ENCODE measurements around the gene DPY19L3.
"Not testable (repeated sequence)": the region's sequence is repeated elsewhere in the genome, so short reads cannot be mapped to it uniquely, and the experiment has no call there.

DPY19L3 gene

GRCh38 chr19:32512498-32512897 lies 106.9 kb downstream of the DPY19L3 start:
- not testable (repeated sequence) for H3K4me3 ChIP-seq (ENCODE audit: low read length); H3K4me1 ChIP-seq (ENCODE audit: control insufficient read depth, insufficient read depth, low read length); H3K27ac ChIP-seq (ENCODE audit: low read depth, low read length); H3K36me3 ChIP-seq (ENCODE audit: control insufficient read depth, insufficient read depth, low read length); H3K27me3 ChIP-seq (ENCODE audit: control insufficient read depth, insufficient read depth, low read length); H3K9ac ChIP-seq (ENCODE audit: low read length)

DNA sequence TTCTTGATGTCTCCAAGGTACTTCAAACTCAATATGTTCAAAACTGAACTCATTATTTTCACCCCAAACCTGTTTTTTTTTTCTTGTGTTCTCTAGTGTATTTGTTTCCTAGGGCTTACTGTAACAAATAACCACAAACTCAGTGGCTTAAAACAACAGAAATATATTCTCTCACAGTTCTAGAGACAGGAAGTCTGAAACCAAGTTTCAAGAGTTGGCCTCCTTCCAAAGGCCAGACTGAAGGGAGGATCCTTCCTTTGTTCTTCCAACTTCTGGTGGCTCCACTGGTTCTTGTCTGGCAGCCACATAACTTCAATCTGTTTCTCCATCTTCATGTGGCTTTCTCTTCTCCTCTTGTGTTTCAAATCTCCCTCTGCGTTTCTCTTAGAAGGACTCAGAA lies 113.5 kb downstream of the DPY19L3 start:
- H3K27ac ChIP-seq (ENCODE audit: low read depth, low read length): no peak overlapping the region
- no peaks in the 10 kb centered on the region for H3K27me3 ChIP-seq (ENCODE audit: control insufficient read depth, insufficient read depth, low read length)
- H3K36me3 ChIP-seq (ENCODE audit: control insufficient read depth, insufficient read depth, low read length): no peaks in the 10 kb centered on the region
- H3K4me3 ChIP-seq (ENCODE audit: low read length): no peak overlapping the region
- no peaks in the 10 kb centered on the region for H3K4me1 ChIP-seq (ENCODE audit: control insufficient read depth, insufficient read depth, low read length)
- no peak overlapping the region for H3K9ac ChIP-seq (ENCODE audit: low read length)

DNA sequence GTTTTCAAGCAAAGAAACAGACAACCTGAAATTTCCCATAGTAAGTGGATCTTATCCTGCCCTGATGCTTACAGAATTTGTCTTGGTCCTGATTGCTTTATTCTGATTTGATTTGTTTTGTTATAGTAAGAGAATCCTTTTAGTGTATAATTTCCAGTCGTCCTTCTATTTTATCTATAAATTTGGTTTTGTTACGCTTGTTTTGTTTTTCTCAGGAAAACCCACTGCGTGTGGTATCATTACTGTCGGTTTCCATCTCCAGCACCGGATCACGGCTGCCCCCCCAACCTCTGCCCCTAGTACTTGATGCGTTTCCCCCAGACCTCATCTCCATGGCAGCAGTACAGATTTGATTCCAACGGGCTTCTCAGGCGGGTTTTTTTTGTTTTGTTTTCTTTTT lies 117.4 kb downstream of the DPY19L3 start:
- Histone ChIP-seq H3K27me3 (ENCODE audit: control insufficient read depth, insufficient read depth, low read length) (no peaks in the 10 kb centered on the region), H3K27ac (ENCODE audit: low read depth, low read length) (no peak overlapping the region), H3K4me1 (ENCODE audit: control insufficient read depth, insufficient read depth, low read length) (no peaks in the 10 kb centered on the region), H3K36me3 (ENCODE audit: control insufficient read depth, insufficient read depth, low read length) (no peaks in the 10 kb centered on the region), H3K9ac (ENCODE audit: low read length) (no peak overlapping the region), H3K4me3 (ENCODE audit: low read length) (no peak overlapping the region)

- no peaks in the 10 kb centered on the region for H3K4me1 ChIP-seq (ENCODE audit: control insufficient read depth, insufficient read depth, low read length)
- H3K9ac ChIP-seq (ENCODE audit: low read length): no peak overlapping the region
- H3K27ac ChIP-seq (ENCODE audit: low read depth, low read length): no peak overlapping the region
- H3K27me3 ChIP-seq (ENCODE audit: control insufficient read depth, insufficient read depth, low read length): no peaks in the 10 kb centered on the region
- no peak overlapping the region for H3K4me3 ChIP-seq (ENCODE audit: low read length)
- no peaks in the 10 kb centered on the region for H3K36me3 ChIP-seq (ENCODE audit: control insufficient read depth, insufficient read depth, low read length)
Measured at GRCh38 chr19:32526895-32527294, 121.3 kb downstream of the DPY19L3 start.

GRCh38 chr19:32530773-32531172 lies 125.2 kb downstream of the DPY19L3 start:
- Histone ChIP-seq H3K4me1 (ENCODE audit: control insufficient read depth, insufficient read depth, low read length) (no peaks in the 10 kb centered on the region), H3K36me3 (ENCODE audit: control insufficient read depth, insufficient read depth, low read length) (no peaks in the 10 kb centered on the region), H3K27me3 (ENCODE audit: control insufficient read depth, insufficient read depth, low read length) (no peaks in the 10 kb centered on the region), H3K4me3 (ENCODE audit: low read length) (no peak overlapping the region), H3K27ac (ENCODE audit: low read depth, low read length) (no peak overlapping the region), H3K9ac (ENCODE audit: low read length) (no peak overlapping the region)

GRCh38 chr19:32532233-32532632 lies 126.7 kb downstream of the DPY19L3 start:
- no peaks in the 10 kb centered on the region for H3K36me3 ChIP-seq (ENCODE audit: control insufficient read depth, insufficient read depth, low read length)
- H3K27me3 ChIP-seq (ENCODE audit: control insufficient read depth, insufficient read depth, low read length): no peaks in the 10 kb centered on the region
- H3K9ac ChIP-seq (ENCODE audit: low read length): no peak overlapping the region
- H3K27ac ChIP-seq (ENCODE audit: low read depth, low read length): no peak overlapping the region
- H3K4me3 ChIP-seq (ENCODE audit: low read length): no peak overlapping the region
- H3K4me1 ChIP-seq (ENCODE audit: control insufficient read depth, insufficient read depth, low read length): no peaks in the 10 kb centered on the region

All from rectal smooth muscle tissue (tissue), 1 donor.